Sigmoid colon (tissue), 4 donors: Measurements from ENCODE around the gene GGACT.

Experiments used
- EP300 ChIP-seq, 4 donors: sonication (generic); formaldehyde crosslinking; IDR thresholded peaks; one replicate each; pipeline ENCODE4 v1.6.1; 2017; ENCODE audit warnings: antibody characterized with exemption in 4 of 4
- POLR2A ChIP-seq, 2 donors: fragments of 450-650 bp; IDR thresholded peaks; one replicate each; pipeline ENCODE4 v1.6.1; 2016; ENCODE audit warnings: antibody characterized with exemption in 2 of 2, mild to moderate bottlenecking in 2 of 2, moderate library complexity in 2 of 2
- POLR2AphosphoS5 ChIP-seq, 4 donors: sonication (generic); formaldehyde crosslinking; IDR thresholded peaks; one replicate each; pipeline ENCODE4 v1.6.1; 2017; ENCODE audit warnings: antibody characterized with exemption in 4 of 4
- TF ChIP-seq, protein P1 (sequence below), 4 experiments: fragments of 450-650 bp in 3 of 4; fragments of 200-600 bp in 1 of 4; IDR thresholded peaks; one replicate each; pipeline ENCODE4 v1.5.1; 2016 to 2019; ENCODE audit warnings: antibody characterized with exemption in 4 of 4, mild to moderate bottlenecking in 3 of 4, moderate library complexity in 2 of 4

DNA sequence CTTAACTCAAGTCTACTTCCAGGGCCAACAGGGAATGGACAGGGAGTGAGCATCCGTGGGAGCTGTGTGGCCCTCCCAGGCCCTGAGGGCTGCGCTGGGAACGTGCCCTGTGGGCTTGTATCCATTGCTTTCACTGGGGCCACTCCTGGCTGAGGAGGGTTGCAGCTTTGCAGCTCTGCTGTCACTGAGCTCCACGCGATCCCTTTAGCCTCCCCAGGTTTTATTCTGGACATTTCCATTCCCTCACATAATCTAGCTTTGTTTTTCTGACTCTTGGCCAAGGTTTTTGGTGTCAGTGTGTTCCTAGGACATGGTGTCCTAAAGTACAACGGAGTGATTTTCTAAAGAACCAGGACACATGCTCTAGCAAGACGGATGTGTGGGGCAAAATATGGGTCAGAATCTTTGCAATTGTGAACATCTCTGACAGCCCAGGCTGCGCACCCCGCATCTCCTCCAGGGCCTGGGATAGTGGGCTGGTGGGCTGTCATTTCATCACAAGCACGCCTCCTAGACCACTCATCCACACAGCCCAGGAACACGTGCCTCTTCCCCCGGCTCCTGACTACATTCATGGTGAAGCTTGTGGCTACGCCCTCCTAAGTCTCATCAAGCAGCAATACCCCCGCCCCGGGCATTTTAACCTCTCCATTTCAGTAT is 28.0 kb downstream of the GGACT start:
- TF ChIP-seq POLR2AphosphoS5 (IDR thresholded peaks at IDR 0.05) (no peak), EP300 (IDR thresholded peaks at IDR 0.05) (no peak), POLR2A (IDR thresholded peaks at IDR 0.05) (no peak)
- TF ChIP-seq, protein P1, sequence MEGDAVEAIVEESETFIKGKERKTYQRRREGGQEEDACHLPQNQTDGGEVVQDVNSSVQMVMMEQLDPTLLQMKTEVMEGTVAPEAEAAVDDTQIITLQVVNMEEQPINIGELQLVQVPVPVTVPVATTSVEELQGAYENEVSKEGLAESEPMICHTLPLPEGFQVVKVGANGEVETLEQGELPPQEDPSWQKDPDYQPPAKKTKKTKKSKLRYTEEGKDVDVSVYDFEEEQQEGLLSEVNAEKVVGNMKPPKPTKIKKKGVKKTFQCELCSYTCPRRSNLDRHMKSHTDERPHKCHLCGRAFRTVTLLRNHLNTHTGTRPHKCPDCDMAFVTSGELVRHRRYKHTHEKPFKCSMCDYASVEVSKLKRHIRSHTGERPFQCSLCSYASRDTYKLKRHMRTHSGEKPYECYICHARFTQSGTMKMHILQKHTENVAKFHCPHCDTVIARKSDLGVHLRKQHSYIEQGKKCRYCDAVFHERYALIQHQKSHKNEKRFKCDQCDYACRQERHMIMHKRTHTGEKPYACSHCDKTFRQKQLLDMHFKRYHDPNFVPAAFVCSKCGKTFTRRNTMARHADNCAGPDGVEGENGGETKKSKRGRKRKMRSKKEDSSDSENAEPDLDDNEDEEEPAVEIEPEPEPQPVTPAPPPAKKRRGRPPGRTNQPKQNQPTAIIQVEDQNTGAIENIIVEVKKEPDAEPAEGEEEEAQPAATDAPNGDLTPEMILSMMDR (IDR thresholded peaks at IDR 0.05), result no peak
